ENCODE data around the gene TP53BP1.

DNA sequence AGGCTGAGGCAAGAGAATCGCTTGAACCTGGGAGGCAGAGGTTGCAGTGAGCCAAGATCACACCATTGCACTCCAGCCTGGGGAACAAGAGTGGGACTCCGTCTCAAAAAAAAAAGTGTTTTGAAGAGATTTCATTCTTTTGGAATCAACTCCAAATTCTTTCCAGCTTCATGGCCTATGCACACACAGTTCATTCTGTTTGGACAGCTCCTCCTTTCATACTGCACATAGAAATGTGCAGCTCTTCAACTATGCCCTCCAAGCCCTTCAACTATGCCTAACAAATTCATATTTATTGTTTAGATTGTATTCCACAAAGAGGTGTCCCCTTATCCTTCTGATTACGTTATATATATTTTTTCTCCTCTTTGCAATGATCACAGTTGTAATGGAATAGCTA lies 4.2 kb downstream of the TP53BP1 start:
- TF ChIP-seq, protein P1, sequence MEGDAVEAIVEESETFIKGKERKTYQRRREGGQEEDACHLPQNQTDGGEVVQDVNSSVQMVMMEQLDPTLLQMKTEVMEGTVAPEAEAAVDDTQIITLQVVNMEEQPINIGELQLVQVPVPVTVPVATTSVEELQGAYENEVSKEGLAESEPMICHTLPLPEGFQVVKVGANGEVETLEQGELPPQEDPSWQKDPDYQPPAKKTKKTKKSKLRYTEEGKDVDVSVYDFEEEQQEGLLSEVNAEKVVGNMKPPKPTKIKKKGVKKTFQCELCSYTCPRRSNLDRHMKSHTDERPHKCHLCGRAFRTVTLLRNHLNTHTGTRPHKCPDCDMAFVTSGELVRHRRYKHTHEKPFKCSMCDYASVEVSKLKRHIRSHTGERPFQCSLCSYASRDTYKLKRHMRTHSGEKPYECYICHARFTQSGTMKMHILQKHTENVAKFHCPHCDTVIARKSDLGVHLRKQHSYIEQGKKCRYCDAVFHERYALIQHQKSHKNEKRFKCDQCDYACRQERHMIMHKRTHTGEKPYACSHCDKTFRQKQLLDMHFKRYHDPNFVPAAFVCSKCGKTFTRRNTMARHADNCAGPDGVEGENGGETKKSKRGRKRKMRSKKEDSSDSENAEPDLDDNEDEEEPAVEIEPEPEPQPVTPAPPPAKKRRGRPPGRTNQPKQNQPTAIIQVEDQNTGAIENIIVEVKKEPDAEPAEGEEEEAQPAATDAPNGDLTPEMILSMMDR (IDR thresholded peaks at IDR 0.05; ENCODE audit: low read depth, low read length, poor library complexity, severe bottlenecking), result no peak
- no peak for TF ChIP-seq EZH2phosphoT487 (IDR thresholded peaks at IDR 0.05; ENCODE audit: borderline replicate concordance, low read length)
